Measurements from ENCODE around the gene SLC29A3.
"Not testable (repeated sequence)": the region's sequence is repeated elsewhere in the genome, so short reads cannot be mapped to it uniquely, and the experiment has no call there.

SLC29A3 gene

GRCh38 chr10:71284544-71285179 is 34.4 kb upstream of the SLC29A3 start:
- DNase-seq (ENCODE audit: low read depth), result no peak

GRCh38 chr10:71285180-71285545 is 33.9 kb upstream of the SLC29A3 start:
- peak; percentile 50 for DNase-seq (ENCODE audit: low read depth)

- DNase-seq (ENCODE audit: low read depth), result no peak
Observed at GRCh38 chr10:71285986-71286385, 33.1 kb upstream of the SLC29A3 start.

GRCh38 chr10:71286521-71287294 is 32.4 kb upstream of the SLC29A3 start:
- no peak for DNase-seq (ENCODE audit: low read depth)

- no peak for DNase-seq (ENCODE audit: low read depth)
Observed at GRCh38 chr10:71287456-71287855, 31.6 kb upstream of the SLC29A3 start.

- no peak for DNase-seq (ENCODE audit: low read depth)
Observed at GRCh38 chr10:71288461-71288860, 30.6 kb upstream of the SLC29A3 start.

- DNase-seq (ENCODE audit: low read depth), result no peak
Observed at GRCh38 chr10:71289421-71290130, 29.5 kb upstream of the SLC29A3 start.

- no peak for DNase-seq (ENCODE audit: low read depth)
Observed at GRCh38 chr10:71290331-71290730, 28.7 kb upstream of the SLC29A3 start.

- peak; percentile 44 for DNase-seq (ENCODE audit: low read depth)
Observed at GRCh38 chr10:71290806-71291527, 28.1 kb upstream of the SLC29A3 start.

- no peak for DNase-seq (ENCODE audit: low read depth)
Observed at GRCh38 chr10:71291528-71291900, 27.5 kb upstream of the SLC29A3 start.

GRCh38 chr10:71292624-71293445 is 26.2 kb upstream of the SLC29A3 start:
- no peak for DNase-seq (ENCODE audit: low read depth)

- no peak for DNase-seq (ENCODE audit: low read depth)
Observed at GRCh38 chr10:71293446-71294084, 25.5 kb upstream of the SLC29A3 start.

GRCh38 chr10:71294091-71294561 is 24.9 kb upstream of the SLC29A3 start:
- no peak for DNase-seq (ENCODE audit: low read depth)

- no peak for DNase-seq (ENCODE audit: low read depth)
Observed at GRCh38 chr10:71294856-71295255, 24.2 kb upstream of the SLC29A3 start.

- no peak for DNase-seq (ENCODE audit: low read depth)
Observed at GRCh38 chr10:71295641-71296040, 23.4 kb upstream of the SLC29A3 start.

GRCh38 chr10:71296086-71296485 is 23.0 kb upstream of the SLC29A3 start:
- no peak for DNase-seq (ENCODE audit: low read depth)

GRCh38 chr10:71296811-71297210 is 22.2 kb upstream of the SLC29A3 start:
- not testable (repeated sequence) for DNase-seq (ENCODE audit: low read depth)

GRCh38 chr10:71297343-71297742 is 21.7 kb upstream of the SLC29A3 start:
- DNase-seq (ENCODE audit: low read depth), result no peak

- DNase-seq (ENCODE audit: low read depth), result no peak
Observed at GRCh38 chr10:71299071-71299785, 19.8 kb upstream of the SLC29A3 start.

Measured in EH (cell line).